NCI-H1694 treated with DMSO at 0.1 percent for 48 hours (cell line): Measurements from ENCODE around the gene OR4X2.
"Not testable (repeated sequence)": the region's sequence is repeated elsewhere in the genome, so short reads cannot be mapped to it uniquely, and the experiment has no call there.

Experiments
- DNase-seq: peaks from one replicate; lab custom pipeline; 2025; lab: John Stamatoyannopoulos, UW

The OR4X2 gene, protein sequence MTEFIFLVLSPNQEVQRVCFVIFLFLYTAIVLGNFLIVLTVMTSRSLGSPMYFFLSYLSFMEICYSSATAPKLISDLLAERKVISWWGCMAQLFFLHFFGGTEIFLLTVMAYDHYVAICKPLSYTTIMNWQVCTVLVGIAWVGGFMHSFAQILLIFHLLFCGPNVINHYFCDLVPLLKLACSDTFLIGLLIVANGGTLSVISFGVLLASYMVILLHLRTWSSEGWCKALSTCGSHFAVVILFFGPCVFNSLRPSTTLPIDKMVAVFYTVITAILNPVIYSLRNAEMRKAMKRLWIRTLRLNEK

DNA sequence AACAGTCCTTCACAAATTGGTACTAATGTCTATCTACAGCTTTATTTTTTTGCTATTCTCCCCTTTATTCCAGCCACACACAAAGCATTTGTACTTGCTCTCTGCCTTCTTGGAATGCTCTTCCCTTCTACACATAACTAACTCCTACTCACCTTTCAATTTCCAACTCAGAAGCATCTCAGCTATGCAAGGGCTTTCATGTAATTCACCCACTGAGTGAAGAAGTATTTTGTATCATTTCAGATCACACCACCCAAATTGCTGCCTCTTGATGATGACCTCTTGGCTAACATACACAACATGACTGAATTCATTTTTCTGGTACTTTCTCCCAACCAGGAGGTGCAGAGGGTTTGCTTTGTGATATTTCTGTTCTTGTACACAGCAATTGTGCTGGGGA lies at the start of gene OR4X2:
Gene OR4X2, plus strand, starts transcription at position 301 of the 400 bp plus-strand sequence. Its CDS starts 0 bp downstream, at position 301.
- DNase-seq: no peak

DNA sequence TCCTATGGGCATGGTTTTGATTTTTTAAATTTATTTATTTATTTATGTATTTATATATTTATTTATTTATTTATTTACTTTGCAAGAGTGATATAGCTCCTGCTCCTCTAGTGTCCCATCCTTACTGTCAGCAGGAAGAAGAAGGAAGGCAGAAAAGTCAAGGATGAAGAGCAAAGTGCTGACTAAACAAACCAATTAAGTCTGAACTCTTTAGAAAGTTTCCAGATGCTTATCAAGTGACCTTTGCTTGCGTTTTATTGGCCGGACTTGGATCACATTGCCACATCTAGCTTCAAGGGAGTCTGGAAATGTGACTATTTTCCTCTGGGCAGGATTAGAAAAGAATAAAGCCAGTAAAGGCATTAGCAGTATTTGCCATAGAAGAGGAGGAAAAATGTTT lies 37.0 kb upstream of the OR4X2 start:
- DNase-seq: no peak

DNA sequence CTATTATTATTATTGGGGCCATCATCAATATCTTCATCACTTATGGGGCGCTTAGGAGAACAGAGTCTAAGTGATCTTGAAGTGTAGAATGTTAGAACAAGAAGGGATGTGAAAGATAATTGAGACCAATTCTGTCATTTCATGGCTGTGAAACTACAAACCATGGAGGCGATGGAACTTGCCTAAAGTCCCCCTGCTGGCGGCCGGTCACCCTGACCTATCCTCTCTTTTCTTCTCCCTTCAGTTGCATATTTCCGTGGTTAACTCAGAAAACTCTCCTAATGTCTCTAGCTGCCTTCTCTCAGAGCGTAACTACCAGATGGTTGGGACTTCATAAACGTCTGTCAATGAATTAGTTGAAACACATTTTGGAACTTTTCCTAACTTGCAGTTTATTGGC lies 34.9 kb upstream of the OR4X2 start:
- DNase-seq: no peak

DNA sequence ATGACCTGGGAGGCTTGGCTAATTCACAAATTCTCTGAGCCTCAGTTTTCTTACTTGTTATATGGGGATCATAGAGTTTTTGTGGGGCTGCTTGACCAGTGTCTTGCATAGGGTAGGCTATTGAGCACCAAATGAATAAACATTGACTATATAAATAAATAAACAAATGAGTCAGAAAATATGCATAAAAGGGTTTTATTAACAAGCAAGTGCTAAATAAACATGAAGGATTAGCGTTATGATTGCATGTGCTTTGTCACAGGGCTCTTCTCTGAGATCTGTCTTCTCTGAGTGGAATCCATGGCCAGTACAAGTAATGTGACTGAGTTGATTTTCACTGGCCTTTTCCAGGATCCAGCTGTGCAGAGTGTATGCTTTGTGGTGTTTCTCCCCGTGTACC lies 28.4 kb upstream of the OR4X2 start, which contains the start of gene OR4B1:
Gene OR4B1, plus strand, starts transcription at position 301 of the 400 bp plus-strand sequence. Its CDS starts 0 bp downstream, at position 301.
- no peak for DNase-seq

DNA sequence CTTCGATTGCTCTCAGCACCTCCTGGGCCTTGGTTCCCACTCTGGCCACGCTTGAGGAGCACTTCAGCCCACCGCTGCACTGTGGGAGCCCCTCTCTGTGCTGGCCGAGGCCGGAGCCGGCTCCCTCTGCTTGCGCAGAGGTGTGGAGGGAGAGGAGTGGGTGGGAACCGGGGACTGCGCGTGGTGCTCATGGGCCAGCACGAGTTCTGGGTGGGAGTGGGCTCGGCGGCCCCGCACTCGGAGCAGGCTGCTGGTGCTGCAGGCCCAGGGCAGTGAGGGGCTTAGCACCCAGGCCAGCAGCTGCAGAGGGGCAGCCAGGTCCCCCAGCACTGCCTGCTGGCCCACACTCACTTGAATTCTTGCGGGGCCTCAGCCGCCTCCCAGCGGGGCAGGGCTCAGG lies 16.1 kb upstream of the OR4X2 start:
- no peak for DNase-seq

DNA sequence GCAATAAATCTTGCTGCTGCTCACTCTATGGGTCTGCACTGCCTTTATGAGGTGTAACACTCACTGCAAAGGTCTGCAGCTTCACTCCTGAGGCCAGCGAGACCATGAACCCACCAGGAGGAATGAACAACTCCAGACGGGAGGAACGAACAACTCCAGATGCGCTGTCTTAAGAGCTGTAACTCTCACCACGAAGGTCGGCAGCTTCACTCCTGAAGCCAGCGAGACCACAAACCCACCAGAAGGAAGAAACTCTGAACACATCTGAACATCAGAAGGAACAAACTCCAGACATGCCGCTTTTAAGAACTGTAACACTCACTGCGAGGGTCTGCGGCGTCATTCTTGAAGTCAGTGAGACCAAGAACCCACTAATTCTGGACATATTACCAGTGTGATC lies 14.8 kb upstream of the OR4X2 start:
- DNase-seq: not testable (repeated sequence)

DNA sequence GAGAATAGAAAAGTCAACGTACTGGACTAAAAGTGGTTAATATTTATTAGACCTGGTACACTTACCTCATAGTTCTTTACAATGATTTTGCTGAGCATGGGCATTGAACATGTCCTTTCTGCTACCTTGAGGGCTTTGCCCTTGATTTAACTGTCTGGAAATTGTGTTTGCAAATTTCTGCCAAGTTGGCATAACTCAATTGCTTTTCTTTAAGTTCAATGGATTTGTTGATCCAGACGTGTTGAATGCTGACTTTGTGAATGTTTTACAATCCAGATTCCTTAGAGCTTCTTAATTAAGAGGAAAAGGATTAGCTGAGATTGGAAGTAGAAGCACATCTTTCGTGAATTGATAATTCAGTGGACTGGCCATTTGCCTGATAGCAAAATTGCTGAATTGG lies 7.2 kb upstream of the OR4X2 start:
- no peak for DNase-seq

DNA sequence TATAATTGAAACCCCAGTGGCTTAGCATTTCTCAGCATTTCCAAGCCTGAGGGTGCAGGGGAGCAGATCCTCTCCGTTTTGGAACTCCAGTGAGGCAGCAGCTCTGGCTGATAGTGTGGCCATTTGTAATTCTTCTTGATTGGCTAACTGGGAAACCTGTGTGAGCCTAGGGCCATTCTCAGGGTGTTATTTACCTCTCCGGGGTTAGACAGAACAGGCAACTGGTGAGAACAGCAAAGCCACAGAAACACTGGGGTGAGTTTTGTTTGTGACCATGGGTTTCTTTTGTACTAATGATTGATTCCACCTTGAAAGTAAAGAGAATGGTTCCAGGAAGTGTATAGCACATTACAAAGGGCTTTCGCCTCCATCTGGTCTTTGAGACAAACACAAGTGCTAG lies 2.4 kb upstream of the OR4X2 start:
- DNase-seq: no peak

DNA sequence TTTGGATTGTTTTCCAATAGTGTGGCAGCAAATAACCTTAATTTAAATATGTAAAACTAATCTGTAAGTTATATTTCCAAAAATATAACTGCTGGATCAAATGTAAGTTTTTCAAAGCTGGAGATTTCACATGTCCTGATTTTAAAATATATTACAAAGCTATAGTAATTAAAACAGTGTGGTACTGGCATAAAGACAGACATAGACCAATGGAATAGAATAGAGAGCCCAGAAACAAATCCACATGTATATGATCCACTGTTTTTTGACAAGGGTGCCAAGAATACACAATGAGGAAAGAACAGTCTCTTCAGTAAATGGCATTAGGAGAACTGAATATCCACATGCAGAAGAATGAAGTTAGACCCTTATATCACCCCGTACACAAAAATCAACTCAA lies 4.0 kb downstream of the OR4X2 start:
- no peak for DNase-seq

DNA sequence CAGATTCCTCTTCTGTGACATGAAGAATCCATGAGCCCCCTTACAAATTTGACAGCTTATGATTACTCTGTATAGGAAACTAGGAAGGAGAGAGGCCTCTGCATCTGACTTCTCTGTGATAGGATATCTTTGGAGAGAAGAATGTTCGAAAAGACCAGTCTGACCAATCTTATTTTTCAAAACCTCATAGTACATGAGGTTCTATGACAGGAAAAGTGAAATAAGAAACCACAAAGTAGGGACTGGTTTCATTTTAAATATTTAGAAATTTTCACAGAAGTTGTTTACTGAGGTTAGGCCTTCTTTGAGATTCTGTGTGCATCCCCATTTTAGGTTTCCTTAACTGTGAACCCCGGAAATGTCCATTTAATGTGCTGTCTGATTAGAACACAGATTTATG lies 16.7 kb downstream of the OR4X2 start:
- no peak for DNase-seq

DNA sequence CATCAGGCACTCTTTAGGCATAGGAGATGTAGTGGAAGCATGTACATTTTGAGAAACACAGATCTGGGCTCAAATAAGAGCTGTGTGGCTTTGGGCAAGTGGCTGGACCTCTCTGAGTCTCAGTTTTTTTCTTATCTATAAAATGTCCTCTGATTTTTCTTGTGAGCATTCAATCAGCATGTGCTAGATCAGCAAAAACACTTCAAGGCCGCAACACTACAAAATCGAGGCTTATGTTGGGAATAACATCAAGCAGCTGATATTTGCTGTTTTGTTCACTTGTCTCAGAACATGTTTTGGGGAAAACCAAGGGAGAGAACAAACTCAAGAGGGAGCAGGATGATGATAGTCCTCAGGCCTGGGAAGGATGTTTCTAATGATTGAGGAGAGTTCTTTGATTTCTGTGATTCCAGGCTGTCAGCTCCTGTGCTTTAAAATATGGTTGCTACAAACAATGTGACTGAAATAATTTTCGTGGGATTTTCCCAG lies 18.6 kb downstream of the OR4X2 start, which contains the start of gene OR4X1:
Gene OR4X1, plus strand, starts transcription at position 439 of the 489 bp plus-strand sequence. Its CDS starts 0 bp downstream, at position 439.
- DNase-seq: no peak

DNA sequence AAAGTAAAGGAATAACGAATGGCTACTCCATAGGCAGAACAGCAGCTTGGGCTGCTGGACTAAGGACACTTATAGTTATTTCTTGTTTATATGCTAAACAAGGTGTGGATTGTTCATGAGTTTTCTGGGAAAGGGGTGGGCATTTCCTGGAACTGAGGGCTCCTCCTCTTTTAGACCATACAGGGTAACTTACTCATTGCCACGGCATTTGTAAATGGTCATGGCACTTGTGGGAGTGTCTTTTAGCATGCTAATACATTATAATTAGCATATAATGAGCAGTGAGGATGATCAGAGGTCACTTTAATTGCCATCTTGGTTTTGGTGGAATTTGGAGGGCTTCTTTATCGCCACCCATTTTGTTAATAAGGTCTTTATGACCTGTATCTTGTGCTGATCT lies 25.7 kb downstream of the OR4X2 start:
- no peak for DNase-seq

DNA sequence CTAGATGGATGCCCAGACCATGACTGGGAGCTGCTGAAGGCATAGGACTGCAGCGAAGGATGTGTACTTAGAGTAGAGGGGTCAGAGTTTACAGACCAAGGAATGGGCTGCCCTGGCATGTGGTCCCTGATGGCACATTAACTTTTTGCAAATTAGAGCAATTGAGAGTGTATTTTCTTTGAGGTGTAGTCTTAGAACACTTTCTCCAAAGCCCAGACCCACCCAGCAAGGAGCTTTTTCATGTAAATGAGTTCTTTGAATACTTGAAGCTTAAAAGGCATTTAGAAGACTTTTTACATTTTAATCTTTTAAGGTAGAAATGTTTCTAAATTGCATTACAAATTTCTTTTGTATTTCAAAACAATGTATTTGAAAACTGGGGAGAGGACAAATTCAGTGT lies 27.7 kb downstream of the OR4X2 start:
- DNase-seq: no peak
